Left lung (tissue), 10 donors: ENCODE results near the gene XRCC4. TPM values are rescaled to one million over a fixed set of nuclear protein-coding genes. Genes with fewer than 3 reads are reported as not detected.
"Not testable (repeated sequence)": the region's sequence is repeated elsewhere in the genome, so short reads cannot be mapped to it uniquely, and the experiment has no call there.

ENCODE experiments used
- ATAC-seq: fragments of 200-7000 bp; cut with Tn5 transposase; one replicate; pipeline ENCODE4 v1.9.1; 2020; ENCODE audit warnings: moderate library complexity
- DNase-seq, 4 donors: peaks; one replicate each; pipeline ENCODE4 v3.0.0-alpha.2; 2013 to 2020
- H3K27ac ChIP-seq, 2 donors: fragments of 200-600 bp; sonication (generic) in 1 of 2; one replicate each; pipeline versions ENCODE4 v1.5.0 to v1.8.0; 2020 to 2021
- H3K27me3 ChIP-seq, 2 donors: fragments of 200-600 bp; sonication (generic) in 1 of 2; one replicate each; pipeline versions ENCODE4 v1.5.0 to v1.8.0; 2020 to 2021
- H3K36me3 ChIP-seq, 2 donors: fragments of 200-600 bp; sonication (generic) in 1 of 2; one replicate each; pipeline versions ENCODE4 v1.5.0 to v1.8.0; 2020 to 2021
- H3K4me1 ChIP-seq, 2 donors: fragments of 200-600 bp; one replicate each; pipeline ENCODE4 v1.8.0; 2021
- H3K4me3 ChIP-seq, 2 donors: fragments of 200-600 bp; sonication (generic) in 1 of 2; one replicate each; pipeline versions ENCODE4 v1.5.0 to v1.8.0; 2020 to 2021; ENCODE audit warnings: mild to moderate bottlenecking in 1 of 2
- H3K9me3 ChIP-seq, 2 donors: fragments of 200-600 bp; sonication (generic) in 1 of 2; one replicate each; pipeline versions ENCODE4 v1.5.0 to v1.8.0; 2020 to 2021
- CTCF ChIP-seq, 2 donors: fragments of 200-600 bp; sonication (generic) in 1 of 2; IDR thresholded peaks; one replicate each; pipeline versions ENCODE4 v1.5.0 to v1.8.0; 2021; ENCODE audit warnings: antibody characterized with exemption in 2 of 2
- intact Hi-C, 2 donors: fragments of 100-400 bp; cut with DNase I; formaldehyde crosslinking; loops; one replicate each; pipeline versions ENCODE4 v1.11.2 to v1.14.2; 2022
- polyA plus RNA-seq, 6 donors: library from polyadenylated mRNA; unstranded; fragments of 120-200 nt; gene quantifications; one replicate each; pipeline ENCODE4 v1.2.1, GENCODE V29; 2013; ENCODE audit not compliant: insufficient read length in 6 of 6
- total RNA-seq, 2 donors: library from RNA; stranded (reverse); fragmentation: NEBNext Ultra II Directional; extraction: Animal tissue kit (Norgen Biotek cat#: 25700); gene quantifications; one replicate each; pipeline ENCODE4 v1.2.1, GENCODE V29; 2021
- donor health status: DM: no; HTN: yes; CAD: no.
- donor health status: DM: no; HTN: no; CAD: no.

The XRCC4 gene
- total and polyA plus RNA-seq, 8 donors = 6.2 to 9.7 (median 8.8) TPM

GRCh38 chr5:83348281-83348780 lies 271.0 kb downstream of the XRCC4 start:
- no peaks in the 10 kb centered on the region for H3K4me1 ChIP-seq
- no peak for DNase-seq
- peaks cover 0 to 41% of the 10 kb centered on the region in 2 donors for H3K9me3 ChIP-seq
- no peak overlapping the region for H3K27ac ChIP-seq
- intact Hi-C loops = no loop called here
- ATAC-seq = no peak
- no peaks in the 10 kb centered on the region for H3K27me3 ChIP-seq
- H3K36me3 ChIP-seq = no peaks in the 10 kb centered on the region
- H3K4me3 ChIP-seq = no peak overlapping the region
- TF ChIP-seq CTCF (IDR thresholded peaks at IDR 0.05) = no peak

- Histone ChIP-seq H3K4me1 (no peaks in the 10 kb centered on the region), H3K27me3 (no peaks in the 10 kb centered on the region), H3K9me3 (peaks cover 0 to 29% of the 10 kb centered on the region in 2 donors), H3K27ac (no peak overlapping the region), H3K36me3 (no peaks in the 10 kb centered on the region), H3K4me3 (no peak overlapping the region)
- DNase-seq (no peak), ATAC-seq (no peak)
- TF ChIP-seq CTCF (IDR thresholded peaks at IDR 0.05) = no peak
- intact Hi-C loops = no loop called here
These were observed 275.9 kb downstream of the XRCC4 start for GRCh38 chr5:83353231-83353630.

- no peak for DNase-seq
These were observed 276.4 kb downstream of the XRCC4 start for GRCh38 chr5:83353774-83354173.

GRCh38 chr5:83354958-83355357 lies 277.6 kb downstream of the XRCC4 start:
- Histone ChIP-seq H3K27me3 (no peaks in the 10 kb centered on the region), H3K4me1 (no peaks in the 10 kb centered on the region), H3K9me3 (peaks cover 0 to 14% of the 10 kb centered on the region in 2 donors), H3K27ac (no peak overlapping the region), H3K4me3 (no peak overlapping the region), H3K36me3 (no peaks in the 10 kb centered on the region)
- no peak for TF ChIP-seq CTCF (IDR thresholded peaks at IDR 0.05)
- no peak for ATAC-seq
- no peak for DNase-seq
- intact Hi-C loops = no loop called here

More at GRCh38 chr5:83353774-83354173, 276.4 kb downstream of the XRCC4 start:
- no peak for TF ChIP-seq CTCF (IDR thresholded peaks at IDR 0.05)
- Histone ChIP-seq H3K27ac (no peak overlapping the region), H3K4me1 (no peaks in the 10 kb centered on the region), H3K27me3 (no peaks in the 10 kb centered on the region), H3K36me3 (no peaks in the 10 kb centered on the region), H3K4me3 (no peak overlapping the region), H3K9me3 (peaks cover 0 to 23% of the 10 kb centered on the region in 2 donors)
- intact Hi-C loops = no loop called here
- ATAC-seq = no peak

GRCh38 chr5:83355482-83356014 lies 278.2 kb downstream of the XRCC4 start:
- ATAC-seq, DNase-seq, intact Hi-C loops: not testable (repeated sequence)

More at GRCh38 chr5:83355482-83356014, 278.2 kb downstream of the XRCC4 start:
- H3K4me3 ChIP-seq, H3K36me3 ChIP-seq, H3K27ac ChIP-seq, H3K27me3 ChIP-seq, H3K4me1 ChIP-seq: not testable (repeated sequence)
- peaks cover 0 to 14% of the 10 kb centered on the region in 2 donors for H3K9me3 ChIP-seq
